8988T (cell line): ENCODE results near the gene MFNG.
A peak's percentile ranks its signal among the peaks of the same experiment; 100 is the strongest.

Experiments
- DNase-seq: peaks from one replicate; pipeline ENCODE4 v3.0.0; 2011

The MFNG gene

GRCh38 chr22:37511395-37512104 is 25.4 kb upstream of the MFNG start:
- DNase-seq, result no peak

DNA sequence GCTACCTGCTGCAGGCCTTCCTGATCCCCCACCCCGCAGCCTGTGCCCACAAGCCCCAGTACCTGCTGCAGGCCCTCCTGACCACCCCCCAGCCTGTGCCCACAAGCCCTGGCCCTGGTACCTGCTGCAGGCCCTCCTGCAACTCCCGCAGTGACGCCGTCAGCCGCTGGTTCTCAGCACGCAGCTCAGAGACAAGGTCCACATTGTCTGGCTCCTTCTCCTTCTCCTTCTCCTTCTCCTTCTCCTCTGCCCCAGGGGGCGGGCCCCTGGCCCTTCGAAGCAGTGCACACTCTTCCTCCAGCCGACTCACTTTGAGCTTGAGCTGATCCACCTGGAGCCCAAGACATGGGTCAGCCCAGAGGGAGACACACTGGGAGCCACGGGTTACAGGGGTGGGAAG is 23.9 kb upstream of the MFNG start:
- DNase-seq, result no peak

DNA sequence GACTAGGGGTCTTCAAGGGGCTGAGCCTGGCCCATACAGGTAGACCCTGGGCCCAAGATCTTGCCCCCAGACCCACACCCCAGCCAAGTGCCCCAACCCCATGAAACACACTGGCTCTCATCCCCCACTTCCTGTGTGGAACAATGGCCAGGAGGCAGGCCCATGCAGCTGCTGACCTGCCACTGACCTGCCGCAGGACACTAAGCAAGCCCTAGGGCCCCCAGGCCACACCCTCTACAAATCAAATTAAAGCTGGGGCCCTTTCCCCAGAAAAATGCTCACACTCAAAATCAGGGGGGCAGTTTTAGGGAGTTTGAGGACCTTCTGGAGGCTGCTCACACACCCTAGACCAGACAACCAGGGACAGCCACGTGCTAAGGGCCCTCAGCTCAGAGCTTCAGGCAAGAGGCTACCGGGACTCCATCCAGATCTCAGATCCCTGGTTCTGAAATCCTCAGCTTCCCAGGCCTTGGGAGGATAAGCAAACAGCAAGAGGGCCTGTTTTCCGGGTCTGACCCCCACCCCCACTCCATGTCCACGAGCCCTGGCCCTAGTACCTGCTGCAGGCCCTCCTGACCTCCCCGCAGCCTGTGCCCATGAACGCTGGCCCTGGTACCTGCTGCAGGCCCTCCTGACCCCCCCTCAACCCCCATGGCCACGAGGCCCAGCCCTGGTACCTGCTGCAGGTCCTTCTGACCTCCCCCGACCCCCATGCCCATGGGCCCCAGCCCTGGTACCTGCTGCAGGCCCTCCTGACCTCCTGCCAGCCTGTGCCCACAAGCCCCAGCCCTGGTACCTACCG is 23.1 kb upstream of the MFNG start:
- DNase-seq, result no peak

DNA sequence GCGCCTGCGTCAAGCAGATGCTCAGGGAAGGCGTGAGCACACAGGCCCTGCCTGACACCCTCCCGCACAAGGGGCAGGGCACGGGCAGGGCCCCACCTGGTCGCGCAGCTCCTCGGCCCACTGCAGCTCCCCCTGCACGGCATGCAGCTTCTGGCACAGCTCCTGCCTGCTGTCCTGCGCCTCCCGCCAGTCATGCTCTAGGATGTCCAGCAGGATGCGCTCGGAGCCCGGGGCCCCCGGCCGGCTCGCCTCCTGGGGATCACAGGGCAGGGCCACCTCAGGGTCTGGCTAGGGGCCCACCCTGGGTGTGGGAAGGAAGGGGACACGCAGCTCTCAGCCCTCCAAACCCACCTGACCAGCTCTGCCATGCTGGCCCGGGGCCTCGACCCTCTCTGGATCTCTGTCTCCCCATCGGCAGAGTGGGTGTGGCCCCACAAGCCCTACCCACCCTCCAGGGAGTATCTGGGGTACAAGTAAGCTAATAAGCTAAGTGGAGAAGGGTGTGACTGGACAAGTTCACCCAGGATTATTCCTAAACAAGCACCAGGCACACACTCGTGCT is 22.3 kb upstream of the MFNG start:
- no peak for DNase-seq

DNA sequence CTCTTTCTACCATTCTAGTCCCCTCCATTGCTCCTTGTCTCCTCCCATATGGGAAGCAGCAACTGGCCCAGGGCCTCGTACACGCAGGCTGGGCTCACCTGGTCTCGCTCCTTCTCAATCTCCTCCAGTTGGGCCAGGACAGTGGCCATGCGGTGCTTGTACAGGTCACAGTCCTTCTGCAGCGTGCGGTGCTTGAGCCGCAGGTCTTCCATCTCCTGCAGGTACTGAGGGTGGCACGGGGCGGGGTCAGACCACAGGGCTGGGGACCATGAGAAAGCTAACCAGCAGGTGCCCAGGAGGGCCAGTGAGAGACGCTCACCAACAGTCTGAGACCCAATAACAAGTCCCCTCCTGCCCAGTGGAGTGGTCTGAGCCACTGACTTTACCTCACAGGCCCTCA is 21.5 kb upstream of the MFNG start:
- DNase-seq, result no peak

DNA sequence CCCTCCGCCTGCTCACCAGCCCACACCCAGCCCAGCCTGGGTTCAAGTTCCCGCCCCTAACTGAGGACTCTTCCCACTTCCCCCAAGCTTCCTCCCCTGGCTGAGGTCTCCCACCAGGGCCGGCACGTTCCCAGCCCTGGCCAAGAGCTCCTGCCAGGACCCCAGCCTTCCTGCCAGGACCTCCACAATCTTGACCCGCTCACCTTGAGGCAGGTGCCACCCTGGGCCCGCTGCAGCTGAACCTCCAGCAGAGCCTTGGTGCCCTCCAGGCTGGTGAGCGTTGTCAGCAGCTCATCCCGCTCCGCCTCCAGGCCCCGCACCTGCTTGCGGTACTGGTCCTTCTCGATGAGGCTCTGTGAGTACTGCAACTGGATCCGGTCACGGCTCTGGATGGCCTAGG is 19.8 kb upstream of the MFNG start:
- no peak for DNase-seq

DNA sequence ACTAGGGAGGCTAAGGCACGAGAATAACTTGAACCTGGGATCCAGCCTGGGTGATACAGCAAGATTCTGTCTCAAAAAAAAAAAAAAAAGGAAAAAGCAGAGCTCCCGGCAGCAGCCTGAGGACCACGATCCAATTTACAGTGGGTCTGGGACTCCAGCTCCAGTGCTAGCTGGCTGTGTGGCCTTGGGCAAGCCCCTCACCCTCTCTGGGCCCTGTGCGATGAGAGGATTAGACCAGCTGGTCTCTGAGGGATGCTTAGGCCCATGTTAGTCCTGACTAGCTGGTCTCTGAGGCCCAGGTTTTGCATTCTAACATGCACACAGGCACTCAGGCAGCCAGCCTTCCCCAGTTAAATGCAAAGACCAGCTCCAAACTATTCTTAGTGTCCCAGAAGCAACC is 19.4 kb upstream of the MFNG start:
- no peak for DNase-seq

DNA sequence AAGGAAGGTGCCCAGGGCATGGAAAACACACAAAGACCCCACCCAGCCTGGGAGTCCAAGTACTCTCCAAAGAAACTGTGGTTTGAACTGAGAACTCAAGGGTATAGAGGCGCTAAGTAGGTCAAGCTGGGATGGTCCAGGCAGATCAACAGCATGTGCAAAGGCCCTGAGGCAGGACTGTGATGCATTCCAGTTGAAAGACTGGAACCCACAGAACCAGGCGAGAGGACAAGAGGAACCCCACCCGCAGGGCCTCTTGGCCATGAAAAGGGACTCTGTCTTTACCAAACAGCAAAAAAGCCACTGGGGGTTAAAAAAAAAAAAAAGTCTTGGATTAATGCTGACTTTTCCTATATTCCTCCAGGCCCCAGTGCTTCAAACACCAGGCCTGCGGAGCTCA is 18.8 kb upstream of the MFNG start:
- DNase-seq, result no peak

DNA sequence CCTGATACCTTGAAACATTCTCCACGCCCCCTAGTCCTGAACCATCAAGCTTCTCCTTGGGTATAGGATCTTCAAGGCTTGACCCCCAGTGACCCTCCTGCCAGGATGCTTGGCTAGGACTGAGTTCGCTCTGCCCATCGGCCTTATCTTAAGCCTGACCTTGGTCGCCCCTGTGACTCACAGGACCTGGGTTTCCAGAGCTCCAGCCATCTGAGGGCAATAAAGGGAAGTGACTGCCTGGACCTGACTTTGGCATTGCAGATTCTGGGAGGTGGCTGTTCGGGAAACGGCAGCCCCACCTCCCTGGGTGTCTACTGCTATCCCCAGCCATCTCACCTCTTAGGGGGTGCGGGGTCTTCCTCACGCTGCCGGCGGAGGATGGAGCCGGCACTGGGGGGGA is 17.7 kb upstream of the MFNG start:
- DNase-seq, result no peak

GRCh38 chr22:37503183-37503683 is 17.0 kb upstream of the MFNG start:
- no peak for DNase-seq

DNA sequence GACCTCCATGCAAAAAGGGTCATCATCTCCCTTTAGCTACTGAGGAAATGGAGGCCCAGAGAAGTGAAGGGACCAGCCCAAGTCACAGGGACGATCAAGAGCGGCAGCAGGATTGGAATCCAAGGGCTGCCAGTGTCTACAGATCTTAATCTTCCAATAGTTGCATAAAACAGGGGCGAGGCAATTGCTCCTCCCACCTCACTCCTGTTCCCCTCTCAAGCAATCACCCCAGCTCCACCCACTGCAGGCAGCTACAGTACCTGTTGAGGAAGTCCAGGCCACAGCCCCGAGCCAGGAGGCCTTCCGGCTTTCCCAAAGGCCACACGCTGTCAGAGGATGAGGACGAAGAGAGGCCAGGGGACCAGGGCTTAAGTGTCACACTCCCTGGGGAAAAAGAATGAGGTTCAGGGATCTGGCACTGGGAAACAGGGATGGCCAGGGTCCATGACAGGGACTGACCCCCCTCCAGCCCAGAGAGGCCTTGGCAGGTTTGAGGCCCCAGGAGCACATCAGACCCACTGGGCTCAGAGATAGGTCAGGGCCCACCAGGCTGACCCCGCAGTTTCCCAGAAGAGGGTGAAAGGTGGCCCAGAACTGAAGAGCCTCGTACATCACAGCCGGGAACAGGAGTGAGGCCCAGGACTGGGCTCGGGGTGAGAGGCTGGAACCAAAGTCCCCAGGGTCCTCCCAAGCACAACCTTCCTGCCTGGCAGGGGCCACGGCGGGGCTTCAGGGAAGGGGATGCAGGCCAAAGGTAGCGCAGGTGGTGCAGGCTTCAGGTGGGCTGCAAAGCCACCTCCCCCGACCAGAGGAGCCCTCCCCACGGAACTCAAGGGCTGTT is 16.4 kb upstream of the MFNG start:
- DNase-seq, result no peak

- DNase-seq, result no peak
Measured at GRCh38 chr22:37501610-37502341, 15.6 kb upstream of the MFNG start.

DNA sequence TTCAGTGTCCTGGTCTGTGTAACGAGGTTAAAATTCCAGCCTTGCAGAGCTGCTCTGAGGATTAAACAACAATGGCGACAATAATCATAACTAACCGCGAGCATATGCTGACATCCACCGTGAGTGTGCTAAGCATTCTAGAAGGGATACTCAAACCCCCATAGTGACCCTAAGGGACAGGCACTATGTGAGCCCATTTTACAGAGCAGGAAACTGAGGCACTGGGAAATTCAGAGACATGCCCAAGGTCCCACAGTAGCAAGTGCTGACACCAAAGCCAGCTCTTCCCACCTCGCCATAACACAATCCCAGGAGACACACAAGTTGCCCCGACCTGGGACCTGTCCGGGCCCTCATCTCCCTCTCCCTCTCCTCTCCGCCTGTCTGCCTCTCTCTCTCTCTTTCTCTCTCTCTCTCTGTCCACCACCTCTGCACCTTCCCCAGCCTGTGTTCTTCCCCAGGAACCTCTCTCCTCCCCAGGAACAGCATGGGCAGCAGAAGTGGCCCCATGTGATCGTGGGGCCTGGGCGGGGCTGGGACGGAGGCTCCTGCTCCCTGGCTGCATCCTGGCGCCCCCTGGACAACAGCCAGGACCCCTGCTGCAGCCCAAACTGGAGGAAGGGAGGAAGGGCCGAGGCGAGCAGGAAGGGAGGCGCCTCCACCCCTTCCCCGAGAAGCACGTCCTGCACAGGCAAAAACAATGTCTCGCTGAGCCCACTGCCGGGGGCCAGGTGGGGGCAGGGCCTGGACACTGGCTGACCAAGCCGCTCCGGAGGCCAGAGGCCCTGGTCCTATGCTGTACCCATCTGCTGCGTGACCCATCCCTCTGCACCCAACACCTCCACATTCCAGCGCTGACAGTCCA is 14.8 kb upstream of the MFNG start:
- DNase-seq, result no peak

- no peak for DNase-seq
Measured at GRCh38 chr22:37499789-37500540, 13.8 kb upstream of the MFNG start.

DNA sequence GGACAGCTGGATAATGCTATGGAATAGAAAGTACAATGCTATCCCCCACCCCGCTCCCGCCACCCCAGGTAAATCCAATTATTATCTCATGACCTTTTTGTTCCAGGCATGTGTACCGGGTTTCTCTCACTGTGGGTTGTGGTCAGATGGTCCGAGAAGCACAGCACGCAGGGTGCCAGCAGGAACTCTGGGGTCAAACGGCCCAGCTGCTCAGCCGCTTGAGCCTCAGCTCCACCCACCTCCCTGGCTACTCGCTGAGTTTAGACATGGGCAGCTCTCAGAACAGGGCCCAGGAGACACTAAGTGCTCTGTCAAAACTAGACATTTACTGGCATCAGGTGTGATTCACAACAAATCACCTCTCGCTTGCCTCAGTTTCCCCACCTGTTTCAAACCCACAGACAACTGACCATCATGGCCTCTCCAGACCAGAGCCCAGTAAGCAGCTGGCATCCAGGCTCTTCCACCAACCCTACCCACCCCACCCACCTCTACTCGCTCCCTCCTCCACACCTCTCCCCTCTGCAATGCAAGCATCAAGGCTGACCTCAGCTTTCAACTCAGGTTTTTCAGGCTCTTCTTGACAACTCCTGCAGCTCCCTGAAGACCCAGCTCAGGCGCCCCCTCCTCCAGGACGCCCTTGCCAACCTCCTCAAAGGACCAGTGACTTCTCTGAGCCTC is 13.0 kb upstream of the MFNG start:
- DNase-seq, result no peak

- DNase-seq, result peak; percentile 83
Measured at GRCh38 chr22:37498289-37498909, 12.2 kb upstream of the MFNG start.

DNA sequence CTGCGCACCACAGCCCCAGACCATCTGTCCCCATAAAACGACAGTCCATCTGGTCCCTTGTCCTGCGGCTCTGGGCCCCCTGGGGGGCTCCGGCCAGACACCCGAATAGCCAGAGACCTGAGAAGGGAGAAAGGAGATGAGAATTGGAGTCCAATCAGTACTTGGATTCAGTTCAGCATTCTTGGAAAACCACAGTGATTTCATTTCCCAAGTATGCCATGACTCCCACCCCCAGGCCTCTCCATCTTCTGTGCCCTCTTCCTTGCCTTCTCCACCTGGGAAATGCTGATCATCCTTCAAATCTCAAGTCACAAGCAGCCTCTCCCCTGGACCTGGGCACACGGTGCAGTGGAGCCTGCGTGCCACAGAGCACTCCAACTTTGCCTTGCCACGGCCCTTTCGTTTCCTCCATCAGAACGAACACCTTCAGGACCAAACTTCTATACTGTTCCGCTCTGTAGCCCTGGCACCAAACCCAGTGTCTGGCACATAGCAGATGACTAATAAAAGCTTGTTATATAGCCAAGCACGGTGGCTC is 10.9 kb upstream of the MFNG start:
- peak; percentile 82 for DNase-seq

- DNase-seq, result no peak
Measured at GRCh38 chr22:37496651-37497050, 10.5 kb upstream of the MFNG start.

- no peak for DNase-seq
Measured at GRCh38 chr22:37493979-37494378, 7.8 kb upstream of the MFNG start.
